Mesenteric fat pad (tissue), 1 donor: ENCODE results near the gene XPO1. TPM values are rescaled to one million over a fixed set of nuclear protein-coding genes. Genes with fewer than 3 reads are reported as not detected.
"Not testable (repeated sequence)": the region's sequence is repeated elsewhere in the genome, so short reads cannot be mapped to it uniquely, and the experiment has no call there.

Experiments used
- DNase-seq: peaks from one replicate; pipeline ENCODE4 v3.0.0-alpha.2; 2020; ENCODE audit warnings: low spot score
- total RNA-seq: library from RNA; stranded (reverse); fragmentation: NEBNext Ultra II Directional; extraction: Animal tissue kit (Norgen Biotek cat#: 25700); gene quantifications from one replicate; pipeline ENCODE4 v1.2.1, GENCODE V29; 2021
- donor health status: DM: yes; HTN: yes; CAD: no.

The XPO1 gene
- total RNA-seq, 1 donor from 2014 or later, result 71.3 TPM

DNA sequence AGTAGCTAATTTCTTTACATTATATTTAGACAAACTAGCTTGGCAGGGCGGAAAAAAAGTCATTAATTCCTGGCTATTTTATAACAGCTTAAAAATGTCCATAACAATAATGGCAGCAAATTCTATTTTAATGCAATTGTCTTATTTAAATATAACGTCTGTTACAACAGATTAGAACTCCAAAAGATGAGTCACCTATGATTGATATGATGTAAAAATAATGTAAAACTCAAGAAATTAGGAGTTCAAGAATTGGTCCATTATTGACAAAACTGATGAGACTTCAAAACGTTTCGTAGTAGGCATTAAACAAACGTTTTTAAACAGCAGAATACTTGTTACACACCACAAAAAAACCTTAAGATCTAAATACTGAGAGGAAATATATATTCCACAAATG lies 2.7 kb downstream of the XPO1 start:
- DNase-seq, result no peak

DNA sequence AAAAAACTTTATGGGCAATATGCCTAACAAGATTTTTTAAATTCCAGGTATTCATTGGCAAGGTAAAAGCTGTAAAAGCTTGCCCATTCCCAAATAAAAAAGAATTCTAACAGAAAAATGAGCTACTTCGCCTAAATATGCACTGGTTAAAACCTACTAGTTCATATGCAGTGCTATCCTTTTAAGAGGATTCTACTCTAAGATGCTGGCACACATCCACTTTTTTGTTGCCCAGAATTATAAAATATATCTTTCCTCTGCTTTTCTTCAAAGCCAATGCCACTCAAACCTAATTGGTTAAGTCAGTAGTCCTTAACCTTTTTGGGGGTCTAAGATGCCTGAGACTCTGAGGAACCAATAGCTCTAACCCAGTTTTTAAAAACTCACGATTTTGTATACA lies 3.2 kb downstream of the XPO1 start:
- DNase-seq, result no peak

DNA sequence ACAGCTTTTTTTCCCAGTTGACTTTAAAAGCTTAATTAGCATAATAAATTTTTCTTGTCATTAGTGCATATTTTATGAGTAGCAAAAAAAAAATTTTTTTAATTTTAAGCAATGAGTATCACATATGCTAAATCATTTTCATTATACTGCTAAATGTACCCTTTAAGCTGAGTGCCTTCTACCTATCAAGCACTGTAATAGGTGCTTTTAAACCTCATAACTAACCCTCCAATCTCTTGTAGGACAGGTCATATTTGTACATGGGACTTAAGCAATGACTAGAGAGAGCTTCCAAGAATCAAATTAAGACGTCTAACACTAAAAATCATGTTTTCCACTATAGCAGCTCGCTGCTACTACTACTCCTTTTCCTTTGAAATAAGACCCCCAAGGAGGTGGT lies 7.4 kb downstream of the XPO1 start:
- DNase-seq, result no peak

DNA sequence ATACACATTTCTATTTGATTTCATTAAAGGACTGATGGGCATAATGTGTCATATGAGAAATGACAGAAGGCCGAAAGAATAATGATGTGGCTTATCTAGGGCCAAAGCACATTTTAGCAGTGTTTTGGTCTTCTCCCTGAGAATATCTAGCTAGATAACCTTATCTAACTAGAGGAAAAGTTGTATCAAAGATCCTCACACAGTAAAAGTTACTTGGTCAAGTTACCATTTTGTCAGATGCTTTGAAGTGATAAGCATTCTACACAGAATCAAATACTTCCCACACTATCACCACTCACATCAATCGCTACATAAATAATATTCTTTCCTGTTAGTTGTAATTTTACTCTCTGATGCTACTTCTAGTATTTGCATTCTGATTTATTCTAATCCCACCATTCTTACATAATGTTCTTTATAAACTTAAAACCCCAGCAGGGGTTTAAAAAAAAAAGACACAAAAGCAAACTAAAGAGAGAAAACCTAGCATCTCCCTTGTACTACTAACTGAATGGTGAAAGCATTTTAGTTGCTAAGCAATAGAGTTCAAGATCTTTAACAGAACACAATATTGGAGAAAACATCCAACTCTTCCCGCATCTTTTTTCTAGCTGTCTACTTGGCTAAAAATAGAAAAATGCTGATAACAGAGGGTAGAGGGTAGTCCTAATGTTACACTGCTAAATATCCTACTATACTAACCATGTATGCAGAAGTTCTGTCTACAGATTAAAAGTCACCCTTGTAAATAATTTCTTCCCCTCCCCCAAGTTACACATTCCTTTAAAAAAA lies 8.0 kb downstream of the XPO1 start:
- no peak for DNase-seq

GRCh38 chr2:61520261-61520660 lies 17.9 kb downstream of the XPO1 start:
- no peak for DNase-seq

- no peak for DNase-seq
These were observed 25.3 kb downstream of the XPO1 start for GRCh38 chr2:61512768-61513398.

DNA sequence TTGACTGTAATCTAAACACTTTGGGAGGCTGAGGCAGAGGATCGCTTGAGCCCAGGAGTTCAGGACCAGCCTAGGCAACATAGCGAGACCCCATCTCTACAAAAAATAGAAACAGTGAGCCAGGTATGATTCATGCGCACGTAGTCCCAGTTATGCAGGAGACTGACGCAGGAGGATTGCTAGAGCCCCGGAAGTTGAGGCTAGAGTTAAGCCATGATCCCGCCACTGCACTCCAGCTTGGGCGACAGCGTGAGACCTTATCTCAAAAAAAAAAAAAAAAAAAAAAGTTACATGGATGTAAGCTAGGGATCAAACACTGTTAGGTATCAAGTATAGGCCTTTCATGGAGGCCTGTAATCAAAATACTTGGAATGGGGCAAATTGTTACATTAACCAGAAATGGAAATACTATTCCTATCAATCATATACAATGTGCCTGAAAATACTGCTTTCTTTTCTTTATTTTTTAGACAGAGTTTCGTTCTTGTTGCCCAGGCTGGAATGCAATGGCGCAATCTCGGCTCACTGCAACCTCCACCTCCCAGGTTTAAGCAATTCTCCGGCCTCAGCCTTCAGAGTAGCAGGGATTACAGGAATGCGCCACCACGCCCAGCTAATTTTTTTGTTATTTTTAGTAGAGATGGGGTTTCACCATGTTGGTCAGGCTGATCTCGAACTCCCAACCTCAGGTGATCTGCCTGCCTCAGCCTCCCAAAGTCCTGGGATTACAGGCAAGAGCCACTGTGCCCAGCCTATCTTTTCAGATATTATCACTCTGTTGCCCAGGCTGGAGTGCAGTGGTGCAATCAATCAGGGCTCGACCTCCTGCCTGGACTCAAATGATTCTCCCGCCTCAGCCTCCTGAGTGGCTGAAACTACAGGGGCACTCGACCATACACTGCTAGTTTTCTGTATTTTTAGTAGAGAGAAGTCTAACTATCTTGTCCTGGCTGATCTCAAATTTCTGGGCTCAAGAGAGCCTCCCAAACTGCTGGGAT lies 27.2 kb downstream of the XPO1 start:
- no peak for DNase-seq

GRCh38 chr2:61504949-61505348 lies 33.2 kb downstream of the XPO1 start:
- no peak for DNase-seq

GRCh38 chr2:61499060-61499459 lies 39.1 kb downstream of the XPO1 start:
- DNase-seq, result no peak

GRCh38 chr2:61493523-61493942 lies 44.6 kb downstream of the XPO1 start:
- no peak for DNase-seq

- no peak for DNase-seq
These were observed 45.7 kb downstream of the XPO1 start for GRCh38 chr2:61492476-61492875.

DNA sequence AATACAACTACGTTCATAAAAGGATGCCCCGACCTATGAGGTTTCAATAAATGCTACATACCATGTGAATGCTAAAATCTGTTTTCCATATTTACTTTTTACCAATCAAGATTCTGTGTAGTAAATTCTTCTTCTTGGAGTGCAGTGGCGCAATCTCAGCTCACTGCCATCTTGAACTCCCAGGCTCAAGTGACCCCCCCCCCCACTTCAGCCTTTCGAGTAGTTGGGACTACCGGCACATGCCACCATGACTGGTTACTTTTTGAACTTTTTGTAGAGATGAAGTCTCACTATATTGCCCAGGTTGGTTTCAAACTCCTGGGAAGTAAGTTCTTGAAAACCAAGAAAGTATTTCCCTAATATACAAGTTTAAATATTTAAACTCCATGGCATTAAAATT lies 52.9 kb downstream of the XPO1 start:
- no peak for DNase-seq

GRCh38 chr2:61478086-61478485 lies 60.1 kb downstream of the XPO1 start:
- DNase-seq, result no peak

GRCh38 chr2:61476929-61477589 lies 61.1 kb downstream of the XPO1 start:
- not testable (repeated sequence) for DNase-seq

GRCh38 chr2:61471905-61472805 lies 66.0 kb downstream of the XPO1 start:
- DNase-seq, result no peak

GRCh38 chr2:61470965-61471904 lies 66.9 kb downstream of the XPO1 start, which contains the start of gene USP34:
Gene USP34, minus strand, starts transcription at chr2:61471087. Its CDS starts 395 bp downstream, at chr2:61470692.
- DNase-seq, result peak; percentile 98

DNA sequence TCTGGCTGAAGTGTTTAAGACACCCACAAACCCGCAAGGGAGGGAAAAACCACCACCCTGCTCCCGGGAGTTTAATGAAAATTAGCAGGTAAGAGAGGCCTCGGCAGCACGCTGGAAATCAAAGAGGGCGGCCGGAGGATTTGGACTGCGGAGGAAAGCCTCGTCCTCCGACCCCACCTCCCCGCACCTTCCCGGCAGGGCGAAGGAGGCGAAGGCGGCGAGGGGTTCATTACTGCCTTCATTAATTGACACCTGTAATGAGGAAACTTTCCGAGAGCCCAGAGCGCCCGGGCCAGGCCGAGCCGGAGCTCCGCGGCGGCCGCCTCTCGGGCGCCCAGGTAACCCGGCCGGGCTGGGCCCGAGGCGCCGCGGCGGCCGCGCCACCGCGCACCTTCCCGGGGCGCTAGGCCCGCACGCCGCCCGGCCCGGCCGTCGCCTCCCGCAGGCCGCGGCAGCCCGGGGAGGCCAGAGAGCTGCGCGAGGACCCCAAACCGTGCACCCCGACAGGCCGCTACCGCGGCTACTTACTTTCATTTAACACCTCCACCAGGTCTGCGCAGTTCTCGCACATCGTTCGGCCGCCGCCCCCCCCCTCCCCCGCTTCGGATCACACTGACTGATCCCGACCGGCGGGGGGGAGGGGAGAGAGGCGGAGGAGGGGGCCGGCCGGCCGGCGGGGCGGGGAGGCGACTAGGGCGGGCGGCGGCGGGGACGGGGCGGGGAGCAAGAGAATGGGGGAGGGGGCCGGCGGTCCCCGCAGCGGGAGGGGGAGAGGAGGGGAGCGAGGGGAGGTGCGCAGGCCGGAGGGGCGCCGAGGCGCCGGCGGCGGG lies 67.8 kb downstream of the XPO1 start:
- peak; percentile 93 for DNase-seq
